Osteocyte (in vitro differentiated cells): ENCODE results near the gene PA2G4. TPM values are rescaled to one million over a fixed set of nuclear protein-coding genes. Genes with fewer than 3 reads are reported as not detected.
A peak's percentile ranks its signal among the peaks of the same experiment; 100 is the strongest.
"Not testable (repeated sequence)": the region's sequence is repeated elsewhere in the genome, so short reads cannot be mapped to it uniquely, and the experiment has no call there.

ENCODE experiments used
- DNase-seq: peaks from one replicate; pipeline ENCODE4 v3.0.0; 2021; ENCODE audit warnings: mixed read lengths; ENCODE audit not compliant: unreplicated experiment; ENCODE audit errors: extremely low spot score
- H3K27ac Mint-ChIP-seq: one replicate; pipeline ENCODE4 v1.8.0; 2021; ENCODE audit warnings: mild to moderate bottlenecking, mixed read lengths; ENCODE audit not compliant: unreplicated experiment
- H3K27me3 Mint-ChIP-seq: one replicate; pipeline ENCODE4 v1.8.0; 2021; ENCODE audit warnings: mixed read lengths; ENCODE audit not compliant: unreplicated experiment
- H3K36me3 Mint-ChIP-seq: one replicate; pipeline ENCODE4 v1.8.0; 2021; ENCODE audit warnings: mixed read lengths; ENCODE audit not compliant: unreplicated experiment
- H3K4me1 Mint-ChIP-seq: one replicate; pipeline ENCODE4 v1.8.0; 2021; ENCODE audit warnings: mixed read lengths; ENCODE audit not compliant: unreplicated experiment
- H3K4me3 Mint-ChIP-seq: one replicate; pipeline ENCODE4 v1.8.0; 2021; ENCODE audit warnings: mild to moderate bottlenecking, moderate library complexity, mixed read lengths; ENCODE audit not compliant: unreplicated experiment
- H3K9me3 Mint-ChIP-seq: one replicate; pipeline ENCODE4 v1.8.0; 2021; ENCODE audit warnings: mixed read lengths; ENCODE audit not compliant: unreplicated experiment
- total RNA-seq: library from RNA; stranded (reverse); gene quantifications from 2 replicates; pipeline ENCODE4 v1.2.1, GENCODE V29; 2021
- TF ChIP-seq, protein P1 (sequence below): fragments of 200-600 bp; sonication (generic); IDR thresholded peaks from 2 replicates; pipeline ENCODE4 v1.5.0; 2021; ENCODE audit warnings: antibody characterized with exemption, mild to moderate bottlenecking, moderate library complexity

Gene PA2G4
- total RNA-seq, 1 donor from 2014 or later: 85.9 TPM

DNA sequence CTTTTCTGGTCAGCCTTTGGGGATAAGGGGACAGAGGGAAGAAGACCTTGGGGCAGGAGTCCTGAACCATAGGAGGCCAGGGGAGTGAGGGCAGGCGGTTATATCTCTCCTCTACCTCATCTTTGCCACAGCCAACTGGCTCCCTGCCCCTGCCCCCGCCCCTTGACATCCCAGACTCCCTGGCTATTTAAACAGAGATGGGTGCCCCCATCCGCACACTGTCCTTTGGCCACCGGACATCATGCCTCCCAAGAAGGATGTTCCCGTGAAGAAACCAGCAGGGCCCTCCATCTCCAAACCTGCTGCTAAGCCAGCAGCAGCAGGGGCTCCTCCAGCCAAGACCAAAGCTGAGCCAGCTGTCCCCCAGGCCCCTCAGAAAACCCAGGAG lies 49.3 kb downstream of the PA2G4 start:
- TF ChIP-seq, protein P1, sequence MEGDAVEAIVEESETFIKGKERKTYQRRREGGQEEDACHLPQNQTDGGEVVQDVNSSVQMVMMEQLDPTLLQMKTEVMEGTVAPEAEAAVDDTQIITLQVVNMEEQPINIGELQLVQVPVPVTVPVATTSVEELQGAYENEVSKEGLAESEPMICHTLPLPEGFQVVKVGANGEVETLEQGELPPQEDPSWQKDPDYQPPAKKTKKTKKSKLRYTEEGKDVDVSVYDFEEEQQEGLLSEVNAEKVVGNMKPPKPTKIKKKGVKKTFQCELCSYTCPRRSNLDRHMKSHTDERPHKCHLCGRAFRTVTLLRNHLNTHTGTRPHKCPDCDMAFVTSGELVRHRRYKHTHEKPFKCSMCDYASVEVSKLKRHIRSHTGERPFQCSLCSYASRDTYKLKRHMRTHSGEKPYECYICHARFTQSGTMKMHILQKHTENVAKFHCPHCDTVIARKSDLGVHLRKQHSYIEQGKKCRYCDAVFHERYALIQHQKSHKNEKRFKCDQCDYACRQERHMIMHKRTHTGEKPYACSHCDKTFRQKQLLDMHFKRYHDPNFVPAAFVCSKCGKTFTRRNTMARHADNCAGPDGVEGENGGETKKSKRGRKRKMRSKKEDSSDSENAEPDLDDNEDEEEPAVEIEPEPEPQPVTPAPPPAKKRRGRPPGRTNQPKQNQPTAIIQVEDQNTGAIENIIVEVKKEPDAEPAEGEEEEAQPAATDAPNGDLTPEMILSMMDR: no peak
- Mint-ChIP-seq H3K9me3 (no peaks in the 10 kb centered on the region), H3K27ac (no peak overlapping the region), H3K27me3 (no peaks in the 10 kb centered on the region), H3K36me3 (peaks cover 12% of the 10 kb centered on the region), H3K4me3 (peak overlapping the region; percentile 42), H3K4me1 (peaks cover 47% of the 10 kb centered on the region)
- no peak for DNase-seq

DNA sequence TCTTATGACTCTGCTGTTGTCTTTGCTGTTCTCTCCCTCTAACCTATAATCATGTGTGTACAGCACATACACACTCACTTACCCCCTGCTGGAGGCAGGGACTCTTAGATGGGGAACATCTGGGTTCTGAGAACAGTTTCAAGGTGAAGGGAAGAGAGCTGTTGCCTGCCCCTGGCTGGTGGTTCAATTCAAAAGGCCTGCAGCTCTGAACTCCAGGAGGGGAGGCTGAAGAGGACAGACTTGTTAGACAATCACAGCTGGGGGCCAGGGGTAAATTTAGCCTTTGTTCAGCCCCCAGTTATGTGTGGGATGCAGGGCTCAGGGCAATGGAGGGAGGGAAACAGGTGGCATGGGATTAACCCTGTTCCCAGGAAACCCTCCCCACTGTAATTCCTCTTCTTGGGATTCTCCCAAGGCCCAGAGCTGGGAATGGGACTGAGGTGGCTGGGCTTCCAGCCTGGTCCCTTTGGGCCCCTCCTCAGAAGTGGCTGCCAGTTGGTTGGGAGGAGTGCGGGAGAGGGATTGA lies 50.0 kb downstream of the PA2G4 start:
- no peak overlapping the region for H3K4me3 Mint-ChIP-seq
- no peaks in the 10 kb centered on the region for H3K27me3 Mint-ChIP-seq
- TF ChIP-seq, protein P1: no peak
- peak overlapping the region; percentile 10 for H3K27ac Mint-ChIP-seq
- peaks cover 18% of the 10 kb centered on the region for H3K36me3 Mint-ChIP-seq
- no peak for DNase-seq
- peaks cover 51% of the 10 kb centered on the region for H3K4me1 Mint-ChIP-seq
- no peaks in the 10 kb centered on the region for H3K9me3 Mint-ChIP-seq

DNA sequence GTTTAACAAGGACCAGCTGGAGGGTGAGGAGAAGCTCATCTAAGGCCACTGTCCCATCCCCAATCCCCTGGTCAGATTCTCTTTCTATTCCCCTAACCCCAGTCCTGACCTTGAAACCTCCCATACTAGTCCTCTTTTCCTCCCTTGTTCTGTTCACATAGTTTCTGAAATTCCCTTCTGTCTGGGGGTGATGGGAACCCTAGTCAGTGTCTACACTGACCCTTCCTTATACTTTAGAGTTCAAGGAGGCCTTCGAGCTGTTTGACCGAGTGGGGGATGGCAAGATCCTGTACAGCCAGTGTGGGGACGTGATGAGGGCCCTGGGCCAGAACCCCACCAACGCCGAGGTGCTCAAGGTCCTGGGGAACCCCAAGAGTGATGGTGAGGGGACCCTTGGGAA lies 50.5 kb downstream of the PA2G4 start:
- no peaks in the 10 kb centered on the region for H3K9me3 Mint-ChIP-seq
- no peak overlapping the region for H3K4me3 Mint-ChIP-seq
- peaks cover 56% of the 10 kb centered on the region for H3K4me1 Mint-ChIP-seq
- H3K27ac Mint-ChIP-seq: no peak overlapping the region
- peaks cover 21% of the 10 kb centered on the region for H3K36me3 Mint-ChIP-seq
- TF ChIP-seq, protein P1: no peak
- DNase-seq: no peak
- no peaks in the 10 kb centered on the region for H3K27me3 Mint-ChIP-seq

DNA sequence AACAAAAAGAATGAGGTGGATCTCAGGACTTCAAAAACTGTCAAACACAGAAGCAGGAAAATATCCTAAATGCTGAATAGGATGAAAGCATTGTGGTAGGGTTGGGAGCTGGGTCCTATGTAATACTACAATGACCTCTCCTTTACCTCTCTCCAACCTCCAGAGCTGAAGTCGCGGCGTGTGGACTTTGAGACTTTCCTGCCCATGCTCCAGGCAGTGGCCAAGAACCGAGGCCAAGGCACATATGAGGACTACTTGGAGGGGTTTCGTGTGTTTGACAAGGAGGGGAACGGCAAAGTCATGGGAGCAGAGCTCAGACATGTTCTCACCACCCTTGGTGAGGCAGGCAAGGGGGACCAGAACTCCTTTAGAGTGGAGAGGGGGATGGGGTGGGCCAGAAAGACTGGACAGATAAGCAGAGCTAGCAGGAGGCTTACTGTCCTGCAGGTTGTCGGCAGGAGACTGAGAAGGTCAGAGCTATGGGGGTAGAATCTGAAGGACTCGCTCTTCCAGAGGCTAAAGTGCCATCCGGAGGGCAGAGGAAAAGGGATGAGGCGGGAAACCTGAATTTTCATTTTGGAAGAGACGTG lies 51.0 kb downstream of the PA2G4 start:
- H3K4me3 Mint-ChIP-seq: no peak overlapping the region
- no peaks in the 10 kb centered on the region for H3K9me3 Mint-ChIP-seq
- H3K4me1 Mint-ChIP-seq: peaks cover 61% of the 10 kb centered on the region
- TF ChIP-seq, protein P1: no peak
- H3K36me3 Mint-ChIP-seq: peaks cover 26% of the 10 kb centered on the region
- no peak for DNase-seq
- no peaks in the 10 kb centered on the region for H3K27me3 Mint-ChIP-seq
- peak overlapping the region; percentile 32 for H3K27ac Mint-ChIP-seq

DNA sequence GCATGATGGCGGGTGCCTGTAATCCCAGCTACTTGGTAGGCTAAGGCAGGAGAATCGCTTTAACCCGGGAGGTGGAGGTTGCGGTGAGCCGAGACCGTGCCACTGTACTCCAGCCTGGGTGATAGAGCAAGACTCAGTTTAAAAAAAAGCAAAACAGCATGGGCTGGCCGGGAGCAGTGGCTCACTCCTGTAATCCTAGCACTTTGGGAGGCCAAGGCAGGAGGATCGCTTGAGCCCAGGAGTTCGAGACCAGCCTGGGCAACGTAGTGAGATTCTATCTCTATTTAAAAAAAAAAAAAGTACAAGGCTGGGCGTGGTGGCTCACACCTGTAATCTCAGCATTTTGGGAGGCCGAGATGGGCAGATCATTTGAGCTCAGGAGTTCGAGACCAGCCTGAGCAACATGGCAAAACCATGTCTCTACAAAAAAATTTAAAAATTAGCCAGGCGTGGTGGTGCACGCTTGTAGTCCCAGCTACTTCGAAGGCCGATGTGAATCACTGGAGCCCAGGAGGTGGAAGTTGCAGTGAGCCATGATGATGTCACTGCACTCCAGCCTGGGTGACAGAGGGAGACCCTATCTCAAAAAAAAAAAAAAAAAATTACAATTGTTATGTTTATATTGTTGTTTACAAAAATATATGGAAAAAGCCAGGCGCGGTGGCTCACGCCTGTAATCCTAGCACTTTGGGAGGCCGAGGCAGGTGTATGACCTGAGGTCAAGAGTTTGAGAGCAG lies 52.3 kb downstream of the PA2G4 start:
- not testable (repeated sequence) for H3K27me3 Mint-ChIP-seq, H3K9me3 Mint-ChIP-seq, DNase-seq
- Mint-ChIP-seq H3K4me1 (peaks cover 63% of the 10 kb centered on the region), H3K27ac (peak overlapping the region; percentile 98), H3K4me3 (peak overlapping the region; percentile 95), H3K36me3 (peaks cover 34% of the 10 kb centered on the region)
